ENCODE data around the gene ARRDC1.
A peak's percentile ranks its signal among the peaks of the same experiment; 100 is the strongest.
"Not testable (repeated sequence)": the region's sequence is repeated elsewhere in the genome, so short reads cannot be mapped to it uniquely, and the experiment has no call there.

Gene ARRDC1

DNA sequence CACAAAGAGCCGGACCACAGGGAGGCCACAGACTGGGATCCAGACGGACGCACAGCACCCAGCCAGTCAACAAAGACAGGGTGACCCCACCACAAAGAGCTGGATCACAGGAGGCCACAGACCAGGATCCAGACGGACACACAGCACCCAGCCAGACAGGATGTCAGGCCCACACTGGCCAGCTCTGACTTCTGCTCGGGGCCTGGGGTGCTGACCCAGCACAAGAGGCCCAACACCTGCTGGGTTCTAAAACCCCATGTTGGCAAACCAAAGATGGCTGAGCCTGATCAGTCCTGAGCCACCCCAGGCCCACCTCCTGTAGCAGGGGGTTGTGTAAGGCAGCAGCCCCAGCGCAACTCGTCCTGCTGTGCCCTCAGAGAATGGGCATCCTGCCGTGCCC lies 21.5 kb upstream of the ARRDC1 start:
- no peak for DNase-seq (ENCODE audit: low spot score)

DNA sequence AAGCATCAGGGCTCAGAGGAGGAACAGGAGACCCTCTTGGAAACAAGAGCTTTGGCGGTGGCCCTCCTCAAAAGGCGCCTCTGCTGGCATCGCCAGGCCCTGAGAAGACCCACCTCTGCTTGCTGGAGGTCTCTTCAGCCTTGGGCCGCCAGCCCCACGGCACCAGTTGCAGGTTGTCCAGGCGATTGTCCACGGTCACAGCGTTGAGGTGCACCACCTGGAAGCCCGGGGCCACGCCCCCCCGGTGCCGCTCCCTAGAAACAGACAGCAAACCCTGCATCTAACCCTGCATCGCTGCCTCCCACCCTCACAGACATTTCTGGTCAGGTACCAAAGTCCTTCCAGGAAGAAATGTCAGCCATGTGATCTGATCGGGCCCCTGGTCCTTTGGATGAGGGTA lies 18.6 kb upstream of the ARRDC1 start:
- DNase-seq (ENCODE audit: low spot score): no peak

DNA sequence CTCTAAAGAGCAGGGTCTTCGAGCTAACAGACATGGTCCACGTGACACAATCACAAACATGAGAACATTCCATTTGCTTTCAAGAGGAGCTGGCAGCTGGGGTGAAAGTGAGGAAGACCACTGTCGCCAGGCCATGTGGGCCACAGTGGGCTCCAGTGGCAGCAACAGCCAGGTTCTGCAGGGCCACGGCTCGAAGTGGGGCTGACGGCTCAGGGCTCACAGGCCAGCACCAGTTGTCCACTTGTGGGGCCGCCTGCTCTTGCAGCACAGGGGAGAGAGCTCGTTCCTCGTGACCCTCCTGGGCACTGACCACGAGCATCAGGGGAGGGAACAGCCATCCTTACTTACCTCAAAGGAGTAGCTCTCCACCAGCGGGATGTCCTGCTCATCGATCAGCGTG lies 17.2 kb upstream of the ARRDC1 start:
- DNase-seq (ENCODE audit: low spot score): no peak

DNA sequence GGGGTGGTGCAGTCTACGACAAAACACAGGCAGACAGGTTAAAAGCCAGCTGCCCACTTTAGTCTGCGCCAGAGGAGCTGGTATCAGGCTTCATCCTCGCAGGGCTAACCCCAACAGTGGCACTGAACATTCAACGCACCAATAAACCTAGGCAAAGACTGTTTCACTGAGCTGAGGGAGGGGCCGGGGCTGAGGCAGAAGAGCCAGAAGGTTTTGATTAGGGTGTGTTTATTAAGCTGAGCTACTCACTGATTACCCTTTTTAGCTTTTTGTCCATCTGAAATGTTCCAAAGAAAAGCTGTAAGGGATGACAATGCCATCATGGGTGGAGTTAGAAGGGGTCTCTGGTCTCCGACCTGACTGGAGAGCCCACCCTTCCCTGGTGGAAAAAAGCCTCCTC lies 16.6 kb upstream of the ARRDC1 start:
- no peak for DNase-seq (ENCODE audit: low spot score)

DNA sequence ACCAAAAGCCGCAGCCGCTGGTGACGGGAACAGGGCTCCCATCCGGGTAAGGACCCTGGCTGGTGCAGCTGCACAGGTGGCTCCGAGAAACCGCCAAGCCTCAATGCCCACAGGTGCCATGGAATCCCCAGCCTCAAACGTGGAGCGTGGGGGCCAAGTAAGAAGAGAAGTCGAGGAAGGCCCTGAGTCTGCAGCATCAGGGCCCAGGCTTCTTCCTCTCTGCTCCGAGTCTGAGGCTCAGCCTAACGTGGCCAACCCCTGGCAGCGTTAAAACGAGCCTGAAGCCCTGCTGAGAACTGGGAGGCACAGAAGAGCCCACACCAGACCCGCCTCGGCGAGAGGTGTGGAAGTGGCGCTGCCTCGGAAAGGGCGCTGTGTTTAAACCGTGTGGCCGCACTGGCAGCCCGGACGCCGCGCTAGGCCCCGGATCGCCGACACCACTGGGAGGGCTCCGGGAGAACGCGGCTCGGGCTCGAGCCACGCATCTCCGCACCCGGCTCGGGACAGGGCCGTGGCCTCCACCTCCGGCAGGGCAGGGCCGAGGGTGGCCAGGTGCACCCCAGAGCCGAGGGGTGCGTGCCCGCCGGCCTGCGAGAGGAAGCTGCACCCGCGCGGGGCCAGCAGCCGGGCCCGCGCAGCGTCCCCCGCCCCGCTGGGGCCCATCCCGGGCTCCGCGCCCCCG lies 15.9 kb upstream of the ARRDC1 start:
- peak; percentile 47 for DNase-seq (ENCODE audit: low spot score)

DNA sequence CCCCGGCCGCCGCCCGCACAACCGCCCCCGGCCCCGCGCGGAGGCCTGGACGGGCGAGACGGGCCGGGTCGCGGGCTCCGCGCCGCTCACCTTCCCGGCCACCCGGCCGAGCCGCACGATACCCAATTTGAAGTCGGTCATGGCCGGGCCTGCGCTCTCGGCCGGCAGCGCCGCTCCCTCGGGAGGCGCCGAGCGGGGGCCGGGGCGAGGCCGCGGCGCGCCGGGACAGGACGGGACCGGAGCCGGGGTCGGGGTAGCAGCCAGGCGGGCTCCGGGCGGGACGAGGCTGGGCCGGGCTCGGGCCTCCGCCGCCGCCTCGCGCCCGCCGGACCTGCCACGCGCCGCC lies 15.4 kb upstream of the ARRDC1 start:
- DNase-seq (ENCODE audit: low spot score): no peak

DNA sequence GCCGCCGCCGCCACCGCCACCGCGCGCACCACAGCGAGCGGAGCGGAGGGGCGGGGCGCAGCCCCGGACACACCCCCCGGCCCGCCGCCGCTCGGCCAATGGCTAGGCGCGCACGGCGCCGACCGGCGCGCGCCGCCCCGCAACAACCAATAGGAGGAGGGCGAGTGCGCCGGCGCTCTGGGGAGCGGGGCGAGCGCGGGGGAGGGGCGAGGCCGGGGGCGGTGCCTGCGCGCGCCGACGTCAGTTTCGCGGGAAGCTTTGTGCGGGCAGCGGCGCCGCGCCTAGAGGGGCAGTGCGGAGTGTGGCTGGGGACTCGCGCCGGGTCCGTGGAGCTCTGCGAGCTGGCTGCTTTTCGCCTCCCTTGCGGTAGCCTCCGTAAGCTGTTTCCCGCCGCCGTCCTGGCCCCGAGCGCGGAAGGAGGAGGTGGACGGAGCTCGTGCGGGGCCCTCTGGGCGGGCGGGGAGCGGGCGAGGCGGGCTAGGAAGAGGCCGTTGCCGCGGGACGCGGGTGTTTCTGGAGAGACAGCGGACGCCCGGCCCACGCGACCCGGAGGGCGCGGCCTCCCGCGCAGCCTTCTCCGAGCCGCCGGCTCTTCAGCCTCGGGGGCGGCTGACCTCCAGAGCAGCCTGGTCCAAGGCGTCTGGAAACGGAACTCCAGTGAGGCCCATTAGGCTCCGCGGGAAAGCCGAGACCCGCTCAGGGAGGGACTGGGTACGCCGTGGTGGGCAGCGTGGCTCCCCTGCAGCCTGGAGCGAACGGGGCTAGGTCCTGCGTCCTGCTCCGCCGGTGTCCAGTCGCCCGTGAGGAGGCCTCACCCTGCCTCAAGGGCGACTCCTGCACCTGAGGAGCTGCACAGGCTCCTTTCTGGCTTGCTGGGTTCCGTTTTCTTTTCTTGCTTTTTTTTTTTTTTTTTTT lies 14.8 kb upstream of the ARRDC1 start, which contains the start of gene ZMYND19:
TSS of gene ZMYND19 (minus strand) at position 44 of the 915 bp plus-strand sequence. CDS start 249 bp downstream, outside the sequence.
- DNase-seq (ENCODE audit: low spot score): peak; percentile 92

DNA sequence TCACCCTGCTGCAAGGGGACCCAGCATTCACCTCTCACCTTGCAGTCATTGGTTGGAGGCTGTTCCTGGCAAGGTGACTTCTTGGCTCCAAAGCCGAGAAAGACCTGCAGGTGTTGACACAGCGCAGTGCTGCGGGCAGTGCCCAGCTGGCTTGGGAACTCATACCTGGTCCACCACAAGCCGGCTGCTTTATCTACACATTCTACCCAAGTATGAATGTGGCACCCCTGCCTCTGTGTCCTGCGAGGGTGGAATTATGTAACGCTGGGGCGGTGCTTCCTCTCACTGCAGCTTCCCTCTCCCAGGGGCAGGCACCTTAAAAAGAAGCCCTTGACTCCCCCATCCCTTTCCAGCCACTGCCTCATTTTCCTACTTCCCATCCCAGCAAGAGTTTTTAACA lies 12.7 kb upstream of the ARRDC1 start:
- no peak for DNase-seq (ENCODE audit: low spot score)

DNA sequence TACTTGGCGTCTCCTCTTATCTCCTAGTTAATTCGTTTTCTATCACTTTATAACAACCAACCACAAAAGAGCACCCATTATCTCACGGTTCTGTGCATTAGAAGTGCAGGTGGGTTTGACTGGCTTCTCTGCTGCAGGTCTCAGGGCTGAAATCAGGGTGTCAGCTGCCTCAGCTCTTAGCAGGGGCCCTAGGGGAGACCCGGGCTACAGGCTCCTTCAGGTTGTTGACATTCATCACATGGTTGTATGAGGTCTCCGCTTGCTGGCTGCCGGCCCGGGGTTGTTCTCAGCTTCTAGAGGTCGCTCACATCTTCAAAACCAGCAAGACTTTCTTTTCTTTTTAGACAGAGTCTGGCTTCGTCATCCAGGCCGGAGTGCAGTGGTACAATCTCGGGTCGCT lies 12.3 kb upstream of the ARRDC1 start:
- DNase-seq (ENCODE audit: low spot score): no peak

DNA sequence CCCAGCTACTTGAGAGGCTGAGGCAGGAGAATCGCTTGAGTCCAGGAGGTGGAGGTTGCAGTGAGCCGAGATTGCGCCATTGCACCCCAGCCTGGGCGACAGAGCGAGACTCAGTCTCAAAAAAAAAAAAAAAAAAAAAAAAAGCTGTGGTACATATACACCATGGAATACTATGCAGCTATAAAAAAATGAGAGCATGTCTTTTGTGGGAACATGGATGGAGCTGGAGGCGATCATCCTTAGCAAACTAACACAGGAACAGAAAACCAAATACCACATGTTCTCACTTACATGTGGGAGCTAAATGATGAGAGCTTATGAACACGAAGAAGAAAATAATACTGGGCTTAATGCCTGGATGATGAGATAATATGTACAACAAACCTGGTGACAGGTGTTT lies 8.9 kb upstream of the ARRDC1 start:
- DNase-seq (ENCODE audit: low spot score): not testable (repeated sequence)

DNA sequence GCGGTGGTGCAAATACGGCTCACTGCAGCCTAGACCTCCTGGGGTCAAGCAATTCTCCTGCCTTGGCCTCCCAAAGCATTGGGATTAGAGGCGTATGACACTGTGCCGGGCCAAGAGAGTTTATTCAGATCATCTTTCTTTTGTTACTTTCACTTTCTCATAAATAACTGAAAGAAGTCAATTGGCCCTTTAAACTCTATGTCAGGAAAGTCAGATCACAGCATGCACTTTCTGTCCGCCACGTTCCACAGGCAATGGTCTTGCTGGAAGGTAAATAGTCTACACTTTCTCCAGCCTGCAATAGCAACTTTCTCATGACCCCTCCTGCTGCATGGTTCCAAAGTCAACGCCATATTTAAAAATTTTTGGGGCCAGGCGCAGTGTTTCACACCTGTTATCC lies 6.5 kb upstream of the ARRDC1 start:
- no peak for DNase-seq (ENCODE audit: low spot score)

DNA sequence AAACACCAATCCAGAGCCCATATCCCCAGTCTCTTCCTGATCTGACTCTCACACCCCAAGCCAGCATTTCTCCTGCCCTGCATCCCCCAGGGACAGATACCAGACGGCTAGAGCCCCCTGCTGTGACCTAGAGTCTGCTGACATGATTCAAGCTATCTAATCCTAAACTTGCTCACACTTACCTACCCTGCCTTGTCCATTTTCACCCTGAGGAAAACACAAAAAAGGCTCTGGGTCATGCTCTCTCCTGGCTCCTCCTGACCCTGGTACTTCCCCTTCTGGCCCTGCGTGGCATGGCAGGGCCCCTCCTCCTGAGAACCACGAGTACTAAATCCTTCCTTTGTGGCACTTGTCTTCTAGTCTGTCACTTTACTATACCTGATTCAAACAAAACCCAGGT lies 2.8 kb upstream of the ARRDC1 start:
- DNase-seq (ENCODE audit: low spot score): peak; percentile 57

DNA sequence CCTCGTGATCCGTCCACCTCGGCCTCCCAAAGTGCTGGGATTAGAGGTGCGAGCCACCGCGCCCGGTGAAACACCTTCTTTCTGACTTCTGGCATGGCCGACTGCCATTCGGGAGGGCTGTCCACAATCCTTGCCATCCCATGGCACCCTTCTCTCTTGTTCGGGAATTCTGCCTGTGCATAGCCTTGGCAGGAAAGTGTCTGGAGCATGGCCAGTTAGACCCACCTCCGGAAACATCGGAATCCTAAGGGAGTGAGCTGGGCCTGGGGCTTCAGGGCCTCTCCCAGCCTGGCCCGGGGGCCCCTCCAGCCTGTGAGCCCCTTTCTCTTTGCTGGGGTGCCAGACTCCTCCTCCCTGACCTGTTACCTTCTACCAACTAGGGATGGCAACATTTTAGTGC lies 1.6 kb upstream of the ARRDC1 start:
- DNase-seq (ENCODE audit: low spot score): no peak

DNA sequence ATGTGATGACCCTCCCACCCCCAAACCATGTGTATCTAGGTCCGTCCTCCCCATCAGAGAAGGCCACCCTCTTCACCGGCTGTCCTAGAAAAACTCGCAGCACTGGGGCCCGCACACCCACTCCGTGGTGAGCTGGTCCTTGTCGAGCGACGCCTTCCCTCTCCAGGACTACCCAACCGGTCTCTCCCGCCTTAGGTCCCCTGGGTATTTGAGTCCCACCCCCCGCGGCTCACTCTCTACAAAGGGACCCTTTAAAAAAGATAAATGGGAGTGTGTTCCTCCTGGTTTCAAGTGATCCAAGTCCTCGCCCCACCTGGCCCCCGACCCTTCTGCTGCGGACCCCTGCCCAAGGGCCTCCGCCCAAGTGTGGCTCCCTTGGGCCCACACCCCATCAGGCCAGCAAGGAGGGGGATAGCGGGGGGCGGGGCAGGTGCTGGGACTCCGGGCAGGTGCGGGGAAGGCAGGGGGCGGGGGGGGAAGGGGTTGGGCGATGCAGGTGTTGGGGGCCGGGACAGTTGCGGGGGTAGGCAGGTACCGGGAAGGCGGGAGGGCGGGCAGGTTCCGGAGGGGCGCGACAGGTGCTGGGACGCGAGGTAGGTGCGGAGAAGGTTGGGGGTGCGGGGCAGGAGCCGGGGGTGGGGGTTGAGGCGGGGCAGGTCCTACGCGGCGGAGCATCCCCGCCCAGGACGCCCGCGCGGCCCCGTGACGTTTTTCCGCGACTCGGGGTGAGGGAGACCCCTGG lies 970 bp upstream of the ARRDC1 start:
- no peak for DNase-seq (ENCODE audit: low spot score)

DNA sequence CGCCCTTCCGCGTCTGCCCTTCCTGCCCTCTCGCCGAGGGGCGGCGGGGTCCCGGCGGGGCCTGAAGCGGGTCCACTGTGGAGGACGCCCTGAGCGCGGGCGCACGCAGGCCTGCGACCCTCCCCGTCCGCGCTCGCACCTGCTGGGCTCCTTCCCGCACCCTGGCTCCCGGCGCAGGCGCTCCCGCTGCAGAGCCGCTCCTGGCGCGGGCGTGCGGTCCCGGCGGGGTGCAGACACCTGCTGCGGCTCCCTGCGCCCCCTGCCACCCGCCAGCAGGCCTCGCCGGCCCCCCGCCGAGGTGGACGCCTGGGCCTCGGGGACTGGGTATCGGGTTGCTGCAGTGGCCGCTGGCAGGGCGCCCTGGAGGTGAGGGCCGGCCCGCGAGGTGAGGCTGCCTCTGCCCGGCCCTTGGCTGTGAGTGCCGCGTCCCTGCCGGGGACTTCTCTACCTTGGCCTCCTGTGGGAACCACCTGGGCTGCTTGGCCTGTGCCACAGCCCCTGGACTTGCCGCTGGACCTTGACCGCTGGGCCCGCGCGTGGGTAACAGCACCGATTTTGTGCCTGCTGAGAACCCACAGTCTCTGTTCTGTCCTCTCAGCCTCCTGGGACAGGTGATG lies 627 bp downstream of the ARRDC1 start:
- no peak for DNase-seq (ENCODE audit: low spot score)

DNA sequence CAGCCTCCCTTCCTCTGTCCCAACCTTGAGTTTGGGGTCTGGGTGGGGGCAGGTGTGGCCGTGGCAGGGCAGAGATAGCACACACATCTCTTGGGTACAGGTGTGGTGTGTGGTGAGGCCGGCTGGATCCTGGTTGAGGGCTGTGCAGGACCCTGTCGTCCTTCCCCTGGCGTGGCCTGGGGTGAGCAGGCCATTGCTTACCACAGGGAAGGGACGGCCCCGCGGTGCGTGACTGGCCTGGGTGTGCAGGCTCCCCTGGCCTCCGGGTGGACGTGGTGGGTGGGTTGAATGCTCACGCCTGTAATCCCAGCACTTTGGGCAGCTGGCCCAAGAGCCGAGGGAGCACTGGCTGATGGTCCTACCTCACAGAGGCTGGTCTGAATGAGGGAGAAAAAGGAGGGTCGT lies 1.2 kb downstream of the ARRDC1 start:
- no peak for DNase-seq (ENCODE audit: low spot score)

DNA sequence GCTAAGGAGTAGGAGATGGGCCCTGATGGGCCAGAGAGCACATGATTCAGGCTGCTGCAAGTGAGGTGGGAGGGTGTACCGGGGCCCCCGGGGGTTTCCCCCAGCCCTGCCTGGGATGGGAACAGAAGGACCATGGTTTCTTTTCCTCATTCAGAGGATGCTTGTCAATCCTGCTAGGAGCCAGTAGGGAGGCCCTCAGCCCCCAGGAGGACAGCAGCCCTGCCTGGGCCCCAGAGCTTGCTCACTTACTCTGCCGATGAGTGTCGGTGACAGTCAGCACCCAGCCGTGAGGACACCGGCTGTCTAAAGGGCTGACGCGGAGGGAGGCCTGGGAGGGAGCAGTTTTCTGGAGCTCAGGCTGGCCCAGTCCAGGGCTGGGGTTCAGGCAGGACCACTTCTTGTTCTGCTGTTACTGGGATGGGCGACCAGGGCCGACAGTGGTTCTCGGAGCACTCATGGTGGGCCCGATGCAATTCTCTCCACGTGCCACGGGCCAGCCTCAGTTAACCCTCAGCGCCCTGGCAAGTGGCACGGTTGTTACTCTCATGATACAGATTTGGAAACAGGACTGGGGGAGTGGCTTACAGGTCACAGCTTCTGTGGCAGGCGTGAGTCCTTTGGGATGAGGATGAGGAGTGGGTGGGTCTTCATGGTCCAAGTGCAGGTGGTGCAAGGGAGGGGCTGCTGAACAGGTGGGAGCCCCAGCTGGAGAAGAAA lies 1.8 kb downstream of the ARRDC1 start:
- no peak for DNase-seq (ENCODE audit: low spot score)

DNA sequence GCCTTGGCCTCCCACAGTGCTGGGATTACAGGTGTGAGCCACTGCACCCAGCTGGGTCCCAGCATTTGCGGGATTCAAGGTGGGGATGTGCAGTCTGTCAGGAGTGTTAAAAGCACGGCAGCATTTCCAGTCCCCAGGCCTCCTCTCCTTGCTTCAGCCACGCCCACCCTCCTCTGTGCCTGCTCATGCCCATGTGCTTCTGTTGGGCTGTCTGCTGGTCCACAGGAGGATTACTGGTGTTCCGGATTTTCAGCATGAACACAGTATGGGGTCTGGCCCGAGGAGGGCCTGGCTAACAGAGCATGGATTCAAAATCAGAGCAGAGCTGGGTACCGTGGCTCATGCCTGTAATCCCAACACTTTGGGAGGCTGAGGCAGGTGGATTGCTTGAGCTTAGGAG lies 5.5 kb downstream of the ARRDC1 start:
- no peak for DNase-seq (ENCODE audit: low spot score)

DNA sequence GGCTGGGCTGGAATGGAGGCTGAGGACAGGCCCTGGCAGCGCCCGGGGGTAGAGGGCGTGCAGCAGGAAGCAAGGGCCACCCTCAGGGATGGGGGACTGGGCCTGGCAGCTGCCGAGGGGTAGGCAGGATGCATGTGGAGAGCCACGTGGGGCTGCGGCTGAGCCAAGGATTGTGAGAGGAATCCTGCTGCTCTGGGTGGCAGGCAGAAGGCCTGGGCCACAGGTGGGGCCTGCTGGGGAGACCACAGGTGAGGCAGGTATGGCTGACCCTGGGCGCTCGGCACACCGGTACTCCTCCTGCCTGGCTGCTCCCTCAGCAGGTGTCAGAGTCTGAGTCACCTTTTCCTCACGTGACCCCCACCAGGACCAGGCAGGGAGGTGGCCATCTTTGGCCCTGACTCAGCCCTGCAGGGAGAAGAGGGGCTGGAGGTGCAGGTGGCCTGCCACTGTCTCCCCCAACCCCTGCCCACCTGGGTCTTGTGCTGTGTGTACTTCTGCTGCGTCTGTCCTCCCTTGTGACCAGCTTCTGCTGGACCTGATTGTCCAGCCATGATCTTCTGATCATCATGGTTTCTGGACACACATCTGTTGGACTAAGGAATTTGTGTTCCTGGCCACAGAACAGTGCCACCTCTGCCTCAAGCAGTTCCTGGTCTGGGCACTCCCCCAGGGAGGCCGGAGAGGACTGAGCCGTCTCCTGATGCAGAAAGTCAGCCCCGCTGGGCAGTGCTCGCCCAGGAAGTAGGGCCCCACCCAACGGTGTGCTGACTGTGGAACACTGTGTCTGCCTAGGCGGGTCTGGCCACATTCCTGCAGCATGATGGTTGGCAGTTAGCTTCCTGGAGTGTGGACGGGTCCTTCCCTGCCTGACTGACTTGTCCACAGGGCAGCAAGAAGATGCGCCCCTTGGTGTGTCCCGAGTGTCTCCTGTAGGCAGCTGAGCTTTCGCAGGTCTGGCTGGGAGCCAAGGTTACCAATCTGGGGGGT lies 6.4 kb downstream of the ARRDC1 start:
- no peak for DNase-seq (ENCODE audit: low spot score)

DNA sequence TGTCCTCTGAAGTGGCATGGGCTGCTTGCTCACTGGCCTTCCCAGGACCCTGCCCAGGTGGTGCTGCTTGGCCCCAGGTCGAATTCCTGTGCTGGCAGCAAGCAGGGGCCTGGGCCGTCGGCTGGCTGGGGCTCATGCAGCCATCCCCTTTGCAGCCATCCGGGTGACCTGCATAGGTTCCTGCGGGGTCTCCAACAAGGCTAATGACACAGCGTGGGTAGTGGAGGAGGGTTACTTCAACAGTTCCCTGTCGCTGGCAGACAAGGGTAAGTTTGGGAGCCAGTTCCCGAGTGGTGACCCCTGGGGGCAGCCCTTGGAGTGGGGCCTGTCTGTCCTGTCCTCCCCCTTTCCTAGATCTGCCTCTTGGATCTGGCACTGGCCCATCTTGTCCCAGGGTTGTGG lies 7.3 kb downstream of the ARRDC1 start:
- DNase-seq (ENCODE audit: low spot score): no peak

DNA sequence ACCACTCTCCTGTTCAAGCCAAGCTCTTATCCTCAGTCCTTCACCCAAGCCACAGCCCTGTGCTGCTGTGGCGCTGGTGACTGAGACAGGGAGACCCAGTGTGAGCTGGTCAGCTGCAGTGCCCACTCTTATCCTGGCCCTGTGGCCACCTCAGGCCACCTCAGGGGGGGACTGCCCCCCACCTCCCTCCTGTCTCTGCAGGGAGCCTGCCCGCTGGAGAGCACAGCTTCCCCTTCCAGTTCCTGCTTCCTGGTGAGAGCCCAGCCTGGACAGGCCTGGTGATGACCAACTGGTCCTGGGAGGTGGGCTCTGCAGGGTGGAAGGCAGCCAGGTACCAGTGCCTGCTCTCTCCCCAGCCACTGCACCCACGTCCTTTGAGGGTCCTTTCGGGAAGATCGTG lies 7.8 kb downstream of the ARRDC1 start:
- no peak for DNase-seq (ENCODE audit: low spot score)
